Karpas-422 (cell line): ENCODE data around the gene SMARCB1. TPM values are rescaled to one million over a fixed set of nuclear protein-coding genes. Genes with fewer than 3 reads are reported as not detected.

Source experiments
- DNase-seq: peaks from one replicate; pipeline ENCODE4 v3.0.0-alpha.2; 2015
- H2AFZ ChIP-seq: fragments of 200-600 bp; sonication (generic); 2 replicates; pipeline ENCODE4 v1.6.1; 2014; ENCODE audit warnings: antibody characterized with exemption, low read length, mixed read lengths
- H3K27ac ChIP-seq: fragments of 200-600 bp; sonication (generic); 2 replicates; pipeline ENCODE4 v1.5.1; 2014; ENCODE audit warnings: mild to moderate bottlenecking, low read length, moderate library complexity
- H3K27me3 ChIP-seq: fragments of 200-600 bp; sonication (generic); 2 replicates; pipeline ENCODE4 v1.6.1; 2014; ENCODE audit warnings: low read length, mixed read lengths
- H3K36me3 ChIP-seq: fragments of 200-600 bp; sonication (generic); 2 replicates; pipeline ENCODE4 v1.6.1; 2014; ENCODE audit warnings: low read length, mixed read lengths; ENCODE audit not compliant: insufficient read depth
- H3K4me1 ChIP-seq: fragments of 200-600 bp; sonication (generic); 2 replicates; pipeline ENCODE4 v1.6.1; 2014; ENCODE audit warnings: mild to moderate bottlenecking, low read length, mixed read lengths
- H3K4me2 ChIP-seq: fragments of 200-600 bp; sonication (generic); 2 replicates; pipeline ENCODE4 v1.6.1; 2014; ENCODE audit warnings: low read length, low read depth, mild to moderate bottlenecking; ENCODE audit not compliant: poor library complexity, severe bottlenecking
- H3K4me3 ChIP-seq: fragments of 200-600 bp; sonication (generic); 2 replicates; pipeline ENCODE4 v1.5.1; 2014; ENCODE audit warnings: mild to moderate bottlenecking, antibody characterized with exemption, low read length, mixed read lengths
- H3K79me2 ChIP-seq: fragments of 200-600 bp; sonication (generic); 2 replicates; pipeline ENCODE4 v1.6.1; 2014; ENCODE audit warnings: mild to moderate bottlenecking, low read length, mixed read lengths
- H3K9ac ChIP-seq: fragments of 200-600 bp; sonication (generic); 2 replicates; pipeline ENCODE4 v1.6.0; 2014; ENCODE audit warnings: low read length
- H3K9me2 ChIP-seq: fragments of 200-600 bp; sonication (generic), shearing (Covaris generic); replicated peaks from 2 replicates; pipeline ENCODE4 v1.6.0; 2014; ENCODE audit warnings: mild to moderate bottlenecking, low read length, moderate library complexity; ENCODE audit not compliant: insufficient read depth
- H3K9me3 ChIP-seq: fragments of 300-700, 200-600 bp; sonication (generic); 2 replicates; pipeline ENCODE4 v1.6.1; 2014; ENCODE audit warnings: low read length, mixed read lengths
- H4K20me1 ChIP-seq: fragments of 200-600 bp; sonication (generic); 2 replicates; pipeline ENCODE4 v1.6.1; 2014; ENCODE audit warnings: mild to moderate bottlenecking, antibody characterized with exemption, low read length, low read depth; ENCODE audit not compliant: insufficient read depth
- total RNA-seq: library from RNA; depleted of rRNA; stranded (reverse); fragments of >200 nt; shearing (Covaris generic); gene quantifications from 2 replicates; pipeline ENCODE4 v1.2.3, GENCODE V29; 2014; ENCODE audit warnings: low replicate concordance

The SMARCB1 gene
- total RNA-seq, 1 experiment from 2014 or later = 400 TPM

- peaks cover 51% of the 10 kb centered on the region for H3K79me2 ChIP-seq
- no peak overlapping the region for H3K4me2 ChIP-seq
- H3K36me3 ChIP-seq = peaks cover 63% of the 10 kb centered on the region
- DNase-seq = no peak
- no peak overlapping the region for H3K9ac ChIP-seq
- H3K4me3 ChIP-seq = no peak overlapping the region
- H3K9me3 ChIP-seq = no peaks in the 10 kb centered on the region
- H2AFZ ChIP-seq = no peak overlapping the region
- H3K9me2 ChIP-seq = no peaks in the 10 kb centered on the region
- 0 out of 2 replicates have a peak, but pooled peaks cover 6% of the 10 kb centered on the region for H4K20me1 ChIP-seq
- H3K4me1 ChIP-seq = peaks cover 85% of the 10 kb centered on the region
- peak overlapping the region; percentile 55 for H3K27ac ChIP-seq
- H3K27me3 ChIP-seq = no peaks in the 10 kb centered on the region
Observed at GRCh38 chr22:23820748-23821211, 34.0 kb downstream of the SMARCB1 start.

GRCh38 chr22:23822101-23822671 lies 35.4 kb downstream of the SMARCB1 start:
- H3K36me3 ChIP-seq = peaks cover 53% of the 10 kb centered on the region
- no peak overlapping the region for H3K27ac ChIP-seq
- H3K27me3 ChIP-seq = no peaks in the 10 kb centered on the region
- peaks cover 6% of the 10 kb centered on the region; the same call in 1 of the 2 replicates for H4K20me1 ChIP-seq
- no peak overlapping the region for H3K4me2 ChIP-seq
- H2AFZ ChIP-seq = no peak overlapping the region
- no peaks in the 10 kb centered on the region for H3K9me2 ChIP-seq
- no peak for DNase-seq
- H3K4me1 ChIP-seq = peaks cover 84% of the 10 kb centered on the region
- peaks cover 44% of the 10 kb centered on the region for H3K79me2 ChIP-seq
- H3K9me3 ChIP-seq = no peaks in the 10 kb centered on the region
- H3K9ac ChIP-seq = 0 out of 2 replicates have a peak overlapping the region, but pooled peaks have one; percentile 3
- no peak overlapping the region for H3K4me3 ChIP-seq

GRCh38 chr22:23823331-23823791 lies 36.6 kb downstream of the SMARCB1 start:
- H4K20me1 ChIP-seq = peaks cover 6% of the 10 kb centered on the region; the same call in 1 of the 2 replicates
- no peak for DNase-seq
- peaks cover 55% of the 10 kb centered on the region for H3K36me3 ChIP-seq
- H3K9me2 ChIP-seq = no peaks in the 10 kb centered on the region
- H3K9me3 ChIP-seq = no peaks in the 10 kb centered on the region
- no peak overlapping the region for H3K27ac ChIP-seq
- H3K4me3 ChIP-seq = no peak overlapping the region
- H3K9ac ChIP-seq = no peak overlapping the region
- H3K4me1 ChIP-seq = peaks cover 81% of the 10 kb centered on the region
- no peaks in the 10 kb centered on the region for H3K27me3 ChIP-seq
- H2AFZ ChIP-seq = no peak overlapping the region
- H3K4me2 ChIP-seq = no peak overlapping the region
- H3K79me2 ChIP-seq = peaks cover 44% of the 10 kb centered on the region

- Histone ChIP-seq H3K4me1 (peaks cover 81% of the 10 kb centered on the region), H3K4me3 (no peak overlapping the region), H3K79me2 (peaks cover 50% of the 10 kb centered on the region), H3K36me3 (peaks cover 54% of the 10 kb centered on the region), H3K9me3 (no peaks in the 10 kb centered on the region), H4K20me1 (peaks cover 16% of the 10 kb centered on the region; the same call in 1 of the 2 replicates), H3K27ac (peak overlapping the region; percentile 12; the same call in 1 of the 2 replicates), H2AFZ (no peak overlapping the region), H3K9ac (no peak overlapping the region), H3K27me3 (no peaks in the 10 kb centered on the region), H3K9me2 (no peaks in the 10 kb centered on the region), H3K4me2 (no peak overlapping the region)
- DNase-seq = no peak
Observed at GRCh38 chr22:23824476-23825245, 37.9 kb downstream of the SMARCB1 start.

GRCh38 chr22:23825246-23825905 lies 38.6 kb downstream of the SMARCB1 start:
- Histone ChIP-seq H3K4me3 (no peak overlapping the region), H3K79me2 (peaks cover 52% of the 10 kb centered on the region), H2AFZ (no peak overlapping the region), H3K9me3 (no peaks in the 10 kb centered on the region), H3K36me3 (peaks cover 57% of the 10 kb centered on the region), H3K27me3 (no peaks in the 10 kb centered on the region), H4K20me1 (peaks cover 21% of the 10 kb centered on the region; the same call in 1 of the 2 replicates), H3K4me1 (peaks cover 83% of the 10 kb centered on the region), H3K9ac (no peak overlapping the region), H3K4me2 (no peak overlapping the region), H3K27ac (peak overlapping the region; percentile 50; the same call in 1 of the 2 replicates), H3K9me2 (no peaks in the 10 kb centered on the region)
- no peak for DNase-seq

- Histone ChIP-seq H3K9ac (no peak overlapping the region), H3K9me3 (no peaks in the 10 kb centered on the region), H3K79me2 (peaks cover 53% of the 10 kb centered on the region), H3K4me1 (peaks cover 78% of the 10 kb centered on the region), H3K27me3 (no peaks in the 10 kb centered on the region), H3K27ac (peak overlapping the region; percentile 50), H3K4me3 (no peak overlapping the region), H3K36me3 (peaks cover 62% of the 10 kb centered on the region), H4K20me1 (peaks cover 30% of the 10 kb centered on the region; the same call in 1 of the 2 replicates), H3K4me2 (no peak overlapping the region), H3K9me2 (no peaks in the 10 kb centered on the region), H2AFZ (no peak overlapping the region)
- no peak for DNase-seq
Observed at GRCh38 chr22:23826510-23827350, 40.0 kb downstream of the SMARCB1 start.

GRCh38 chr22:23827351-23827995 lies 40.7 kb downstream of the SMARCB1 start:
- peaks cover 58% of the 10 kb centered on the region for H3K36me3 ChIP-seq
- no peak overlapping the region for H2AFZ ChIP-seq
- DNase-seq = no peak
- no peaks in the 10 kb centered on the region for H3K27me3 ChIP-seq
- H3K4me2 ChIP-seq = no peak overlapping the region
- no peak overlapping the region for H3K9ac ChIP-seq
- peaks cover 83% of the 10 kb centered on the region for H3K4me1 ChIP-seq
- no peaks in the 10 kb centered on the region for H3K9me3 ChIP-seq
- H3K27ac ChIP-seq = no peak overlapping the region
- H3K4me3 ChIP-seq = no peak overlapping the region
- peaks cover 53% of the 10 kb centered on the region for H3K79me2 ChIP-seq
- no peaks in the 10 kb centered on the region for H3K9me2 ChIP-seq
- peaks cover 34% of the 10 kb centered on the region for H4K20me1 ChIP-seq
